Stimulated activated CD4-positive, alpha-beta T cell treated with anti-CD3 and anti-CD28 coated beads, Interleukin-2, amount 100 ng/mL, for 48 hours (primary cell): ENCODE results near the gene PRPF19.

Source experiments
- DNase-seq, 2 donors: peaks; one replicate each; pipeline ENCODE4 v3.0.0-alpha.2; 2020

The PRPF19 gene

DNA sequence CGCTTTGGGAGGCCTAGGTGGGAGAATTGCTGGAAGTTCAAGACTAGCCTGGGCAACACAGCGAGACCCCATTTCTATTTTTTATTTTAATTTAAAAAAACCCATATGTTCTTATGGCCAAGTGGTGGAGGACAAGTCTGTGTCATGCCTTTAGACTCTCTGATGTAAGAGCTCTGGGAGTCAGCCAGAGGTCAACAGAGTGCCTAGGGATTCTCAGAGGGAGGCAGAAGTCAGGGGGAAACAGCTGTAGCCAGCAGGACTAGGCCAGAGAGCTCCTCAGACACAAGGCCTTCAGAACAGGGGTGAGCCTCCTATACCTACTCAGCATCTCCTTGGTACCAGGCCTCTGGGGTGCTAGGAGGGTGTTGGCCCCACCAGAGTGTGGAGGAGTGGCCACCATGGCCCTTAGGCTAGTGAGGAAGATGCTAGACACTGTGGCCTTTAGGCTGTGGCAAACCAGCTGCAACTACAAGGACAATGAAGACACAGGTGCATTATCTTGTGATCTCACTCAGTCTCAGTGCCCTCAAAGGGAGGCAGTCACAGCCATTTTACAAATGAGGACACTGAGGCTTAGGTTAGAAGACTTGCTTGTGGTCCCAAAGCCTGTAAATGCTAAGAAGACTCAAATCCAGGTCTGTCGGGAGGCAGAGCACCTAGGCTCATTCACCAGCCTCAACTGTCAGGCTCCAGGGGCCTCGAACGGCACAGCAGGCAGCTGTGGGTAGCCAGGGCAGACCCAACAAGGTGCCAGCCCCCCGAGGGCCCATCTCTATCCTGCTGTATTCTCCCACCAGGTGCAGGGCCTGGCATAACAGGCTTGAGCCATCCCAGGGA lies 34.0 kb downstream of the PRPF19 start:
- DNase-seq, result no peak

DNA sequence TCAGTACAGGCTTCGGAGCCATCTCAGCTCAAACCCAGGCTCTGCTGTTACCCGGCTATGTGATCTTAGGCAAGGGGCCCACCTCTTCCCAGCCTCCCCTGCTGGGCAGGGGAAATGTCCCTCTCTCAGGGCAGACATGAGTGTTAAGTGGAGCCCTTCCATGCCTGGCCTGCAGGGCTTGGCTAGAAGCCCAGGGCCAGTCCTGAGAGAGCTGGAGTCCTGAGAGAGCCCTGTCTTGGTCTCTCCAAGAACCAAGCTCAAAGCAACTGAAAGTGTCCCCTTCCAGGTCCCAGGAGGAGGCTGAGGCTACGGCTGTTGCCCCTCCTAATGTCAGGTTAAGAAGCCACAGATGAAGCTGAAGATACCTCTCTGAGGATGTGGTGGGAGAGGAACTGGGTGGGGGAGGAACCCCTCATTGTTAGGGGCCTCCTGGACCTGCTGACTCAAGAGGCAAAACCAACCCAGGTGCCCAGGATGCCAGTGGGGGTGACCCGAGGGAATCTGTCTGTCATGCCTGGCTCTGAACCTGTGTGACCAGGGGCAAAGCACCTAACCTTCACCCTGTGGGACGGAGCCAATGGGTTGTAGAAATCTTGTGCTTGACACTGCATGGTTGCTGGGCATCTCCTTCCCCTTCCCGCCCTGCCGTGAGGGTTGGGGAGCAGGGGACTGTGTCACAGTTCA lies 34.9 kb downstream of the PRPF19 start:
- no peak for DNase-seq

DNA sequence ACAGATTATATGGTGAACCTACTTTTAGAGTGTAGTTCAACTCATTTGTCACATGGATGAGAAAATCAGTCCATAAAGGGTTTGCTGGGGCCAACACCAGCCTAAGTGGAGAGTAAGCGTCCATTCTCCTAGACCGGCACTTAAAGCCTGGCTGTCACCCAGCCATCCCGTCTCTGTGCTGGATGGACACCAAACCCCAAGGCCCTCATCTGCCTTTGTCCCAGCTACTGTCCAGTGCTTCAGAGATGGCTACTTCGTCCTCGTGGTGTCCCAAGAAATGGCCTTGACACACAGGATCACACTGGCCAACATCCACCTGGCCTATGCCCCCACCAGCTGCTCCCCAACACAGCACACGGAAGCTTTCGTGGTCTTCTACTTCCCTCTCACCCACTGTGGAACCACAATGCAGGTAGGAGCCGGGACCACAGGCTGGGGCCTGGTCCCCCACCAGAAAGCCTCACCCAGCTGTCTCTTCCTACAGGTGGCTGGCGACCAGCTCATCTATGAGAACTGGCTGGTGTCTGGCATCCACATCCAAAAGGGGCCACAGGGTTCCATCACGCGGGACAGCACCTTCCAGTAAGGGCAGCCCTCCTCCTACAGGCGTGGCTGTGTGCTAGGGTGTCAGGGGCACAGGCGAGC lies 35.5 kb downstream of the PRPF19 start:
- DNase-seq, result no peak

DNA sequence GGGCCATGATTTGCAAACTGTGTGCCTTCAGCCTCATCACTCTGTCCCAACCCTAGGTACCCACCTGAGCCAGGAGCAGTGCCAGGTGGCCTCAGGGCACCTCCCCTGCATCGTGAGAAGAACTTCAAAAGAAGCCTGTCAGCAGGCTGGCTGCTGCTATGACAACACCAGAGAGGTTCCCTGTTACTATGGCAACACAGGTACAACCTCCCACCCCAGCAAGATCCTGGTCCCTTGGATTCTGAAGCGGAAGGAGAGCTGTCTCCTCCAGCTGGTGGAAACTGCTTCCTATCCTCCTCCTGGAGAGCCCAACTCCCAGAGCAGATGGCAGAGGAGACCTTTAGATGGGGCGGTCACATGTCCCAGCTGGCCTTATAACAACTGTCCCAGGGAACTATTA lies 36.1 kb downstream of the PRPF19 start:
- DNase-seq, result no peak

DNA sequence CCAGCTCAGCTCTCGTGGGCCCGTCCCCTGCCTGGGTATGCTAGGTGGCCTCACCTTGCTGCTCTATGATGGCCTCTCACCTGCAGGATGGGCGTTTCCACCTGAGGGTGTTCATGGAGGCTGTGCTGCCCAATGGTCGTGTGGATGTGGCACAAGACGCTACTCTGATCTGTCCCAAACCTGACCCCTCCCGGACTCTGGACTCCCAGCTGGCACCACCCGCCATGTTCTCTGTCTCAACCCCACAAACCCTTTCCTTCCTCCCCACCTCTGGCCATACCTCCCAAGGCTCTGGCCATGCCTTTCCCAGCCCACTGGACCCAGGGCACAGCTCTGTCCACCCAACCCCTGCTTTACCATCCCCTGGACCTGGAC lies 36.9 kb downstream of the PRPF19 start:
- DNase-seq, result no peak

DNA sequence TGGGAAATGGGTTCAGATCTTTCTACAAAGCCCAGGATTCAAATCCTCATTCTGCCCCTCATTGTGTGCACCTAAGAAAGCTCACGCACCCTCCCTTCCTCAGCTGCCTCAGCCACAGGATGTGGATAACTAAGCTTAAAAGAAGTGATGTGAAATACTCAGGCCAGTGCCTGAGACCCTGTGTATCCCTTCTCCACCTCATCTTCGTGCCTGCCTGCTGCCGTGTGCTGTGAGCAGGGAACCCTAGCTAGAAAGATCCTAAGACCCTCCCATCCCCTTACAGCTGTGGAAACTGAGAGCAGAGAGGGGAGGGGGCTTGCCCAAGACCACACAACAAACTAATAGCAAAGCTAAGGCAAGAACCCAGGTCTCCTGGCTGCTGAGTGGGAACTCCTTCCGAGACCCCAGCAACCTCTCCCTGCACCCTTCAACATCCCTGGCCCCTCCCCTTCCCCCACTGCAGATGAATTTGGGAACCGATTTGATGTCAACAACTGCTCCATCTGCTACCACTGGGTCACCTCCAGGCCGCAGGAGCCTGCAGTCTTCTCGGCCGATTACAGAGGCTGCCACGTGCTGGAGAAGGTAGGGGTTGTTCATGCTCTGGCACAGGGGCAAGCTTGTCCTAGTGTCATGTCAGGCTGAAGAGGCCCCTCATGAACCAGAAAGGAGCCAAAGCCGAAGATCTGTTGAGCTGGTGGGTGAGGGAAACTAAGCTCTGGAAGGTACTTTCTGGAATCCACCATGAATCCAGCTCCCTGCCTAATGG lies 37.5 kb downstream of the PRPF19 start:
- no peak for DNase-seq

DNA sequence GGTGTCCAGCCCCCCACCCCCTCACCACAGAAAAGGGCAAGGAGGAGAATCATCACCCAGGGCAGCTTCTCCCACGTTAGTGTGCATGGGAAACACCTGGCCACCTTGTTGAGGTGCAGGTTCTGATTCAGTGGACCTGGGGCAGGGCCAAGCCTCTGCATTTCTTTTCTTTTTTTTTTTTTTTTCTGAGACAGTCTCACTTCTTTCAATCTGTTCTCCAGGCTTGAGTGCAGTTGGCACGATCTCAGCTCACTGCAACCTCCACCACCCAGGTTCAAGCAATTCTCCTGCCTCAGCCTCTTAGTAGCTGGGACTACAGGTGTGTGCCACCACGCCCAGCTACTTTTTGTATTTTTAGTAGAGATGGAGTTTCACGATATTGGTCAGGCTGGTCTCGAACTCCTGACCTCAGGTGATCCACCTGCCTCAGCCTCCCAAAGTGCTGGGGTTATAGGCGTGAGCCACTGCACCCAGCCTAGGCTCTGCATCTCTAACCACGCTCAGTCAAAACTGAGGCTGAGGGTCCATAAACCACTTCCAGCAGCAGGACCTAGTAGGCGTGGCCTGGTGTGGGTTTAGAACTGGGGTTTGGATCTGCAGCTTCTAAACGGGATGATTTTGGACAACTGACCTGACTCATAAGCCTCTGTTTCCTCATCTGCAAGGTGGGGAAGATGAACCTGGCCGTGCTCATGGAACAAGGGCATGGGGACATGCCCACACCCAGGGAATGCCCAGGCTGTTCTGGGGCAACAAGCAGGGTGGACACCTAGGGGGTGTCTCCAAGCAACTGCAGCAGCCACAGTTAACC lies 38.3 kb downstream of the PRPF19 start:
- DNase-seq, result no peak

DNA sequence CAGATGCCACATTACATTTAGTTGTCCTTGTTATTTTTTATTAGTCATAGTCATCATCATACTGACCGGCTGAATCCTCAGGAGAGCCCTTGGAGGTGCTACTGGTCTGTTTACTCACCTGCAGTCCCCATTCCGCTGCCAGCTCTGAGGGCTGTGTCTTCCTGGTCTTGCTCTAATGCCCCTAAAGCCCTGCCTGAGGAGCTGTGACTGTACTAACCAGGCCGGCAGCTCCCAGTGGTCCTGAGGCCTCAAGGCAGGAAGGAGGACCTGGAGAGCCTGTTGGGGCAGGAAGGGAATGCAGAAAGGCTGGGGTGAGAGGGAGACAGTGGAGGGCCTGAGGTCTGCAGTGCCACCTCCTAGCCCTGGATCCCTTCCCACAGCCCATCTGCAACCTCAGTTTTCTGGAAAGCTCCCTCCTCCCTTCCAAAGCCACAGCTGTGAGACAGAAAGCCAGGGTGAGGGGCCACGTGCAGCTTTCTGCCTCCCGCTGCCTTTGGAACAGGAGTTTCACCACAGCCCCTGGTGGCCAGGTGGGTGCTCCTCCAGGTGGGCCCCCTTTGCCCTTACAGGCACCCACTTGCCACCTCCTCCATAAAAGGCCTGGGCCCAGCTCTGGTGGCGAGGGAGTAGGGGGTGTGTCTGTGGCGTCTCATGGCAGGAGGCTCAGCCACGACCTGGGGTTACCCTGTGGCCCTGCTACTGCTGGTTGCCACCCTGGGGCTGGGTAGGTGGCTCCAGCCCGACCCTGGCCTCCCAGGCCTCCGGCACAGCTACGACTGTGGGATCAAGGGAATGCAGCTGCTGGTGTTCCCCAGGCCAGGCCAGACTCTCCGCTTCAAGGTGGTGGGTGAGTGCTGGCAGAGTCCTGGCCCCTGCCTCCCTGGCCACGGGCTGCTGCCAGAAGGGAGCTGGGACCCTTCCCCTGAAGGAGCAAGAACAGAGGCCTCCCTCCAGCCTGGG lies 39.2 kb downstream of the PRPF19 start, which contains the start of gene ZP1:
TSS of gene ZP1 (plus strand) at position 632 of the 960 bp plus-strand sequence. CDS start at position 652, 20 bp downstream.
- no peak for DNase-seq

DNA sequence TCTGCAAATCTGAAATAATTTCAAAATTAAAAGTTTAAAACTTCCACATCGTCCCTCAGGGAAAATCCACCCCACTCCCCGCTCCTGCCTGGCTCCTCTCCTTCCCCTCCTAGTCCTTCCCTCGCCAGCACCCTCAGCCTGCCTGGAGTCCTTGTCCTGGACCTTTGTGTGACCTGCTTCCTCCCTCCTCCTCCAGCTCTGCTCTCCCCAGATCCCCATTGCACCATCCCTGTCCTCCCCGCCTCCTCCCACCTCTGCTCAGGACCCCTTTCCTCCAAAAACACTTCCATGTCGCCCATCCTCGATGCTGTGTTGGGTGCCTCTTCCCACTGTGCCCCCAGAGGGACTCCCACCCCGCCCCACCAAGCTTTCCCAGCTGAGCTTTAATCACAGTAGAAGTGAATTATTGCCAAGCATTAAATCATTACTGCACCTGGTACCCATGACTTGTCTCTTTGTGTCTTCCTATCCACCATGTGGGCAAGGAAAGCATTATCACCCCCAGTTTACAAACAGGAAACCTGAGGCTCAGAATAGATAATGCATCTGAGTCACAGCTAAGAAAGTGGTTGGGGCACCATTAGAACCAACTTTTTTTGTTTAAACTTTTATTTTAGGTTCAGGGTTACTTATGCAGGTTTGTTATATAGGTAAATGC lies 41.4 kb downstream of the PRPF19 start:
- no peak for DNase-seq

DNA sequence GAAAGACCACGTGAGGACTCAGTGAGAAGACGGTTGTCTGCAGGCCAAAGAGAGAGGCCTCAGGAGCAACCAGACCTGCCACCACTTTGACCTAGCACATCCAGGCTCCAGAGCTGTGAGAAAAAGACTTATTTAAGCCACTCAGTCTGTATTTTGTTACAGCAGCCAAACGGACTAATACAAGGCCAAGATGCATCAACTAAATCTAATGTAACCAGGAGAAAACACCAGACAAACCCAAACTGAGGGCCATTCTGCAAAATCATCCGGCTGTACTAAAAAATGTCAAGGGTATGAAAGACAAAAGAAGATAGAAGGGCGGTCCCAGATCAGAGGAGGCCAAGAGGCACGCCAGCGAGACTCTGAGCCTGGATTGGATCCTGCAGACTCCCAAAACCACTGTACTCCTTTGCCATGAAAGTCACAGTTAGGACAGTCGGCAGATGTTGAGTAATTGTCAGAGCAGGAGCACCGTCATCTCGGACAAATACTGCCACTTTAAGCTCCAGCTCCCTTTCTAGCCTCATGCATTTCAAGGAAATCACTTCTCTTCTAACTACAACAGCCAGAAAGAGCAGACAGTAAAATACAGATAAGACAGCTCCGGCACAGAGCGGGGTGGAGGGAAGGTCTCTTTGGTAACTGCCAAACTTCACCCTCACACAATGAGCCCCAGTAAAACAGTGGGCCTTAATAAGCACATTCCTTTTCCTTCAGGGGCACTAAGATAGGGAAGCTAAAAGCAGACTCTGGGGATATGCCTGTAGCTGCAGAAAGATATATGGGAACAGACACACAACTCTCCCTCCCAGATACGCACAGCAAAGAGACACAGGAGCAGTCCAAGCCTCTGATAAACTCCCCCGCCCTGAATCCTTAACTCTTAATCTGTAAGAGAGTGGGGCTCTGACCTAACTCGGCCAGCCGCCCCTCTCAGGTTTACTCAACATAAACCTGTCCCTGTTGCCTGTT lies 42.5 kb downstream of the PRPF19 start:
- no peak for DNase-seq

DNA sequence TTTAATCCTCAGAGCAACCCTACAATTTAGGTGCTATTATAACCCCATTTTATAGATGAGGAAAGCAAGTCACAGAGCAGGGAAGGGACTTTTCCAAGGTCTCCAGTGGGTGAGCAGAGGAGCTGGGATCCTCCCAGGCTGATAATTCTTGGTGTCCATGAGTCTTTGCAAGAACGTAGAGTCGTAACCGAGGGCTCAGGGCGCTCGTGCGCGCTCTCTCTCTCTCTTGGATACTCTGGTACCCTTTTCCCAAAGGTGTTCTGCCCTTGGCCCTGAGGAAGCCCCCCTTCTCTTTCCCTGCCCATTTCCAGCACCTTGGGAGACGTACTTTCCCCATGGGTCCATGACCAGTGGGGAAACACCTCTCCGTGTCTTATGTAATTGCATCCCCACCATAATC lies 44.2 kb downstream of the PRPF19 start:
- no peak for DNase-seq

DNA sequence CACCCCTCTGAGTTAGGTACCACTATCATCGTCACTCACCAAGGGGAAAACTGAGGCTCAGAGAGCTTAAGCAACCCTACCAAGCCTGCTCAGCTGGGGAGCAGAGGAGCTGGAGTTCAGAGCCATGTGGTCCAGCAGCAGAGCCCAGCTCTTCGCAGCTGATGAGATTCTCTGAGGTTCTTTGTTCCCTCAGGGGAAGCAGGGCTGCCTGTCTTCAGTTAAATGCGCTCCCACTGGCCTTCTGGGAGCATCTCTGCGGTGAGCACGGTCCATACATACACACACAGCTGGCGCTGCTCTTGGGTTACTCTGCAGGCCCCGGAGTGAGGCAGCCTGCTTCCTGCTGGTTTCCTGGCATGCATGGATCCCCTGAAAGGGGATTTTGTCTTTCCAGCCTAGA lies 45.4 kb downstream of the PRPF19 start:
- DNase-seq, result no peak

DNA sequence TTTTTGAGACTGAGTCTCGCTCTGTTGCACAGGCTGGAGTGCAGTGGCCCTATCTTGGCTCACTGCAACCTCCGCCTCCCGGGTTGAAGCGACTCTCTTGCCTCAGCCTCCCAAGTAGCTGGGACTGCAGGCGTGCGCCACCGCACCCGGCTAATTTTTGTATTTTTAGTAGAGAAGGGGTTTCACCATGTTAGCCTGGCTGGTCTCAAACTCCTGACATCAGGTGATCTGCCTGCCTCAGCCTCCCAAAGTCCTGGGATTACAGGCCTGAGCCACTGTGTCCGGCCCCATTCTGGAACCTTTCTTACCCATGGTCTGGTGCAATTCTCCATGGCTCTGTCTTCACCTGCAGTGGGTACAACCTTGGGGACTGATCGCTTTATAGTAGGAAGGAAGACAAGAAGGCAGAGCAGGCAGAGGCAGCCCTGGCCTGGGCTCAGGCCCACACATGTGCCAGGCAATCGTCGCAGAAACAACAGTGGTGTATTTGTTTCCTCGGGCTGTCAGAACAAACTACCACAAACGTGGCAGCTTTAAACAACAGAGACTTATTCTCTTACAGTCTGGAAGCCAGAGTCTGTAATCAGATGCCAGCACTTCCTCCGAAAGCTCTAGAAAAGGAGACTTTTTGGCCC lies 46.7 kb downstream of the PRPF19 start:
- DNase-seq, result no peak

DNA sequence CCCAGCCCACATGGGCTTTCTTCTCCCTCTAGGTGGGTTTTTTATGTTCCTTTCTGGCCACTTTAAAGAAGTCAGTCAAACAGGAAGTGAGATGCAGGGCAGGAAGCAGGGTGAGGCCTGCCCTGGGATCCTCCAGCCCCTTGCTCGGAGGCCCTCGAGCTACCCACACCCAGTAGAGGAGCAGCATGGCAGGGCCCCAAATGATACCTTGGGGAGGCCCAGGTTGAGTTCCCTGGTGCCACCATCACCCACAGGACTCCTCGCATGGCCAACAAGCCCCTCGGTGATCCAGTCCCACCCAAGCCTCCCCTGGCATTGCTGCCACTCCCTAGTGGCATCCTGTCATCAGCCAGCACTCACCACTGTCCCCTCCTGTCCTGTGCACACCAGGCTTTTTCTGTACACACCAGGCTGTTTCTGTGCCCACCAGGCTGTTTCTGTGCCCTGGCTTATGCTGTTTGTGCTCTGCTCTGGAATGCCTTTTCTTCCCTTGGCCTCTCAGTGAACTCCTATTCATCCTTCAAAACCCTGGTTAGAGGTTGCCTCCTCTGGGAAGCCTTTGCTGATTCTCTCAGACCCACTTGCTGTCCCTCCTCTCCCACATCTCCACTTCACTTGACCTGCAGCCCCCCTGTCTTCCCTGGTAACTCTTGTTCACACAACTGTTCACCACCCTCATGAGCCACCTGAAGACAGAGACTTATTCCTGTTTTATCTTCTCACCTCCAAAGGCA lies 47.5 kb downstream of the PRPF19 start:
- no peak for DNase-seq

DNA sequence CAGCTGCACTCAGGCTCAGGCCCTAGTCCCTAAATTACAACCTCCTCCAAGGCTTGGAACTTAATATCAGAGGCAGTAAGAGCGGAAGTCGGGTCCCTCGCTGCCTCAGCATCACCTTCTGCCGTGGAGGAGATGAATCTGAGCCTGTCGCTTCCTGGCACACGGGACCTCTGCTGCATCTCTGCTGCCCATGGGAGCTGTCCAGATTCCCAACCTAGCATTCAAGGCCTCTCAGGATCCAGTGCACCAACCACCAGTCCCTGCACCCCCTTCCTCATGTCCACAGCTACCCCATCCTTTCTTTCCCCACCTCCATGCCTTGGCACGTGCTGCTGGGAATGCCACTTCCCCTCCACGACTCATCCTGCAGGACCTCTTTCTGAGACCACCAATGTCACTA lies 48.1 kb downstream of the PRPF19 start:
- DNase-seq, result no peak

DNA sequence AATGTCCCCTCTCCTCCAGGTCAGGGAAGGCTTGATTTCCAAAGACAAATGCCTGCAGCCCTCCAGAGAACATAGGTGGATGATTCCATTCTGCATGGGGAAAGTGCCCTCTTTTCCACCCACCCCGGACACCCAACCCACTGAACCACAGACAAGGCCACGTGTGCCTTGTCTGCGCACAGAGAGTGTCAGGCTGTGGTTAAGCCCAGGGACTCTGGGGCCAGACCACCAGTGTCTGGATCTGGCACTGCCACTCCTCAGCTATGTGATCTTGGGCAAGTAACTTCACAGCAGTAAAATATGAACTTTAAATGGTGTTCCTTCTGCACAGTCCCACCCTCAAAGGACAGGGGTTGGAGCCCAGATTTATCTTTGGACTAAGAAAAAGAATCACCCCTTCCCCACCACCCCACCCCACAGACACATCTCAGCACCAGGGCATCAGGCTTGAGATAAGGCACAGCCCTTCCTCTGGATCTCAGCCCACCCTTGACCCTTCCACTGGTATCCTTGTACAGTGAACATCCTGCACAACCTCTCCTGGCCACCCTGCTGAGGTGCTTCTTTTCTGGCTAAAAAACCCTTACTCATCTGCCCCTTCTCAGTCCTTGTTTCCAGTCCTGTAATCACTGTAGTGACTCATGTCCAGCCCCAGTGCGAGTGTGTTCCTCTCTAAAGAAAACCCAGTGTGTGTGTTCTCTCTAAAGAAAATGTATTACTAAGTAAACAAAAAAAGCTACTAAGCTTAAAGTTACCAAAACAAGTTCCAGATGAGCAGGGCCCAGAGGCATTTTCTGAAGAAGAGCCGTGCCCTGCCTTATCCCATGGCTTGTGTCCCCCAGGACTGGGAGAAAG lies 48.8 kb downstream of the PRPF19 start:
- no peak for DNase-seq
